RWPE2 (cell line): Measurements from ENCODE around the gene KAT6B.

Experiments
- ATAC-seq: fragments of 200-7000 bp; cut with Tn5 transposase; 3 replicates; pipeline ENCODE4 v1.9.1; 2021; ENCODE audit warnings: low read depth
- DNase-seq: peaks from one replicate; pipeline ENCODE4 v3.0.0-alpha.2; 2020; ENCODE audit warnings: low spot score
- H3K27ac ChIP-seq: fragments of 450-650 bp; 2 replicates; pipeline ENCODE4 v1.5.1; 2017; ENCODE audit warnings: mild to moderate bottlenecking; ENCODE audit not compliant: poor library complexity, severe bottlenecking
- H3K27me3 ChIP-seq: fragments of 250-450 bp; sonication (Bioruptor Pico); 2 replicates; pipeline ENCODE4 v1.5.1; 2021; ENCODE audit warnings: mild to moderate bottlenecking, moderate library complexity; ENCODE audit not compliant: insufficient read depth, poor library complexity, severe bottlenecking
- H3K36me3 ChIP-seq: fragments of 250-450 bp; sonication (Bioruptor Pico); 2 replicates; pipeline ENCODE4 v1.5.1; 2020; ENCODE audit warnings: low read depth, mild to moderate bottlenecking, moderate library complexity
- H3K4me1 ChIP-seq: fragments of 250-450 bp; sonication (Bioruptor Pico); 2 replicates; pipeline ENCODE4 v1.5.1; 2021; ENCODE audit warnings: mild to moderate bottlenecking, moderate library complexity; ENCODE audit not compliant: insufficient read depth, poor library complexity, severe bottlenecking
- H3K4me3 ChIP-seq: fragments of 250-450 bp; sonication (Bioruptor Pico); 2 replicates; pipeline ENCODE4 v1.5.1; 2021; ENCODE audit warnings: mild to moderate bottlenecking, moderate library complexity; ENCODE audit not compliant: severe bottlenecking
- H3K9me3 ChIP-seq: fragments of 250-450 bp; sonication (Bioruptor Pico); 2 replicates; pipeline ENCODE4 v1.5.1; 2021; ENCODE audit warnings: mild to moderate bottlenecking, moderate library complexity; ENCODE audit not compliant: severe bottlenecking
- TF ChIP-seq, protein P1 (sequence below): fragments of 450-650 bp; IDR thresholded peaks from one replicate; pipeline ENCODE4 v1.5.1; 2017; ENCODE audit warnings: mild to moderate bottlenecking, moderate library complexity; ENCODE audit not compliant: poor library complexity, severe bottlenecking

Gene KAT6B

DNA sequence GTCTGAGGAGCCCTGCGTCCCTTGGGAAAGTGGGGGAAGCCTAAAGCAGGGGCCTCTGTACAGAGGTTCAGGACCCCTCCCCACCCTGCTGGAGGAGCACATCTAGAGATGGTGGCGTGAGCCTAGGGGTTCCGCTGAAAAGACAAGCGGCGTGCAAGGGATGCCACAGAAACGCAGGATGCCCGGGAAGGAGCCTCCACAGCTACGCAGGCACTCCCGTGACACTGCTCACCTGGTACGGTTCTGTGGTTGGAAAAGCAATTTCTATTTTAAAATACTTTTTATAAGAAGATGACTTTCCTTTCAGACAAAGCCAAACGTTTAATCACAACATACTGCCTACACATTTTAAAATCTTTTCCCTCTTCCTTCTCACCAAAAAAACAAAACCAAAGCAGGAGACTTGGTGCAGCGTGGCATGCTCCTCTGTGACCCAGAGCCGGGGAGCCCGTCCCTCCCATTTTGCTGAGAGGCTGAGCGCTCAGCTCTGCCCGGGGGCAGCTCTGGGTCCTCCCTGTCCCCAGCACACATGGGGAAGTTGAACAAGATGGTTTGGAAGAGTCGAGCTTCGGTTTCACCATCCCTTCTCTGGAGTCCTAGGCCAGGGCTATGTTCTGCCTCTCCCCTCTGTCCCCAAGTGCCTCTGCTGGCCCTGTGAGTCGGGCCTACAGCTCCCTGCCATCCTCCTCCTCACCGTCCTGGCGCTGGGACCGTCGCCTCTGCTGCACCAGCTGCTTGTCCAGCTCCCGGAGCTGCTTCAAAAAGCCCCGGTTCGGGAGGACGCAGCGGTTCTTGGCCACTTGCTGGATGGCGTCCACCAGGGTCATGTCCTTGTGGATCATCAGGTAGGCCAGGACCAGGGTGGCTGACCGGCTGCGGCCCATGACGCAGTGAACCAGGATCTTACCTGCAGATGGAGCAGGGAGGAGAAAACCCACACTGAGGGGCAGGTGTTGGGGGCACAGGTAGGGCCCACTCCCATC is 211.1 kb downstream of the KAT6B start:
- Histone ChIP-seq H3K27ac (no peak overlapping the region), H3K27me3 (no peaks in the 10 kb centered on the region), H3K4me3 (no peak overlapping the region), H3K36me3 (no peaks in the 10 kb centered on the region), H3K9me3 (no peaks in the 10 kb centered on the region), H3K4me1 (no peaks in the 10 kb centered on the region)
- TF ChIP-seq, protein P1, sequence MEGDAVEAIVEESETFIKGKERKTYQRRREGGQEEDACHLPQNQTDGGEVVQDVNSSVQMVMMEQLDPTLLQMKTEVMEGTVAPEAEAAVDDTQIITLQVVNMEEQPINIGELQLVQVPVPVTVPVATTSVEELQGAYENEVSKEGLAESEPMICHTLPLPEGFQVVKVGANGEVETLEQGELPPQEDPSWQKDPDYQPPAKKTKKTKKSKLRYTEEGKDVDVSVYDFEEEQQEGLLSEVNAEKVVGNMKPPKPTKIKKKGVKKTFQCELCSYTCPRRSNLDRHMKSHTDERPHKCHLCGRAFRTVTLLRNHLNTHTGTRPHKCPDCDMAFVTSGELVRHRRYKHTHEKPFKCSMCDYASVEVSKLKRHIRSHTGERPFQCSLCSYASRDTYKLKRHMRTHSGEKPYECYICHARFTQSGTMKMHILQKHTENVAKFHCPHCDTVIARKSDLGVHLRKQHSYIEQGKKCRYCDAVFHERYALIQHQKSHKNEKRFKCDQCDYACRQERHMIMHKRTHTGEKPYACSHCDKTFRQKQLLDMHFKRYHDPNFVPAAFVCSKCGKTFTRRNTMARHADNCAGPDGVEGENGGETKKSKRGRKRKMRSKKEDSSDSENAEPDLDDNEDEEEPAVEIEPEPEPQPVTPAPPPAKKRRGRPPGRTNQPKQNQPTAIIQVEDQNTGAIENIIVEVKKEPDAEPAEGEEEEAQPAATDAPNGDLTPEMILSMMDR: no peak
- DNase-seq (no peak), ATAC-seq (no peak)

DNA sequence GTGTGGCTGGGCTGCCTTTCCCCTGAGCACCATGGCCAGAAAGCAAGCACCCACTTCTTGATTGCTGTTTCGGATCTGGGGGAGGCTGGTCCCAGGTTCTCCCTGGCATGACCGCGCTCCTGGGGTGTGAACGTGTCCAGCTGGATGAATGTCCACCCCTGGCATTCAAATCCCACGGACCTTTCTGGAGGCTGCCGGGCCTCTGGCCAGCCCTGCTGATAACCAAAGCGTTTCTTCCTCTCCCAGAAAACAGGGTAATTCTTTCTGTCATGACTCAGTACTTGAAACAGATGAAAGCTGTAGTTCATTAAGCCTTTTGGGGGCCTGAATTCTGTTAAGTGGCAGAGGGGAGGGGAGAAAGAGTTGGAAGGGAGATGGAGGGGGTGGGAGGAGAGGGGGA is 211.9 kb downstream of the KAT6B start:
- Histone ChIP-seq H3K27ac (no peak overlapping the region), H3K9me3 (no peaks in the 10 kb centered on the region), H3K36me3 (no peaks in the 10 kb centered on the region), H3K4me3 (no peak overlapping the region), H3K4me1 (no peaks in the 10 kb centered on the region), H3K27me3 (no peaks in the 10 kb centered on the region)
- no peak for DNase-seq
- TF ChIP-seq, protein P1: no peak
- ATAC-seq: no peak

DNA sequence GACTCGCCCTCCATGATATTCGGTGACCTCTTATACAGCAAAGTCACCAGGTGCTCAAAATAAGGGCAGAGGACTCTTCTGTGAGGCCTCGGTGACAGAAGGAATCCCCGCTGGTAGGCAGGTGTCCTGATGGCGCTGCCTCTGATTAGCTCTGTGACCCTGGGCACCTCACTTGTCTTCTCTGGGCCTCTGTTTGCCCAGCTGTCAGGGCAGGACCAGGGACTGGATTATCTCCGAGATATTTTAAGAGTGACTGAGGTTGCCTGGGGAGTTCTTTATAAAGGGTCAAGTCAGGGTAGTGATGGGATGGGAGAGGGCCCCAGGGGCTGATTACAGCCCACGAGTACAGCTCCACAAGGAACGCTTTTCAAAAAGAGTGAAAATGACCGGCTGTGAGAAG is 214.2 kb downstream of the KAT6B start:
- H3K27ac ChIP-seq: no peak overlapping the region
- TF ChIP-seq, protein P1: no peak
- no peak for DNase-seq
- no peaks in the 10 kb centered on the region for H3K36me3 ChIP-seq
- no peaks in the 10 kb centered on the region for H3K4me1 ChIP-seq
- ATAC-seq: no peak
- H3K4me3 ChIP-seq: no peak overlapping the region
- no peaks in the 10 kb centered on the region for H3K27me3 ChIP-seq
- no peaks in the 10 kb centered on the region for H3K9me3 ChIP-seq

DNA sequence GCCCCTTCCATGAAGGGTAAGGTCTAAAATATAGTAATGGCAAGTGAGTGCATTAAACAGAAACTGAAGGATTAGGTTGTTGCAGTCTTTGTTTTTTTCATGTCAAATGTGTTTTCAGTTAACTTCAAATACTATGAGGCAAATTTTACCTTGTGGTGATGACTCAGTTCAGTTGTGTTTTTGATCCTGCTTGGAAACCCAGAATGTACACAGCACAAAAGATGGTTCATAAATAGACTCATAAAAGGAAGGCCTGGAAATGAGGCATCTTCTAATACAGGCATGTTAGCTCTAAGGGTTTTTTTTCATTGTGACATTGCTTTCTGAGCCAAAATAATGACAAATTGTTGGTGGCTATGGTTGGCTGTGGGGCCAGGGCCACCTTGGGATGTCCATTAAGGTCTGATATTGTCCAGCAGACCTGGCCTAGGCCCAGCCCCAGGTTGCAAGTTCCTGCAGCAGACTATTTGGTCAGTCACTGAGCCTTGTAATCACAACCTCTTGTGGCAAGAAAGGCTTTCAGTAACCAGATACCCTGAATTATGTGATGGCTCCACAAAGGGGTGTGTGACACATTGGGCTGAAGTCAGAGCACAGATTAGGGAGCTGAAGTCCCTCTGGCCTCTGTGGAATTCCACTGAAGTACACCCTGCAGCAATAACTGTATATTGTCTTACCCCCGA is 216.0 kb downstream of the KAT6B start:
- TF ChIP-seq, protein P1: no peak
- Histone ChIP-seq H3K36me3 (no peaks in the 10 kb centered on the region), H3K9me3 (no peaks in the 10 kb centered on the region), H3K27me3 (no peaks in the 10 kb centered on the region), H3K27ac (no peak overlapping the region), H3K4me1 (no peaks in the 10 kb centered on the region), H3K4me3 (no peak overlapping the region)
- ATAC-seq (no peak), DNase-seq (no peak)
